DLD1 (cell line): Measurements from ENCODE around the gene NLRP2B.
"Not testable (repeated sequence)": the region's sequence is repeated elsewhere in the genome, so short reads cannot be mapped to it uniquely, and the experiment has no call there.

ENCODE experiments used
- in situ Hi-C: cut with HindIII; loops from 2 replicates; pipeline ENCODE4 v1.10.0; 2017; ENCODE audit warnings: low sequenced_read_pairs

NLRP2B gene

DNA sequence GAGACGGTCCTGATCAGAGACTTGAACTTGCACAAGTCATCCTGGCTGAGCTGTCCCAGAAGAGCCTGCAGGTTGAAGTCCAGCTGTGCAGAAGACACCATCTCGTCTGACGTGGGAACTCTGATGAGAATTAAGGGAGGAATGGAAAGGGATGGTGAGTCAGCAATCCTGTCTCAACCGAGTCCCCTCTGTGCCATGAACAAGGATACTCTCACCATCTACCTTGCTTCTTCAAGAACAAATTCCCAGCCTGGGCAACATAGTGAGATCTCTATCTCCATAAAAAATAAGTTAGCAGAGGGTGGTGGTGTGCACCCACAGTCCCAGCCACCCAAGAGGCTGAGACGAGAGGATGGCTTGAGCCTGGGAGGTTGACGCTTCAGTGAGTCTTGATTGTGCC, at the start of gene NLRP2B:
TSS of gene NLRP2B (minus strand) at position 101 of the 400 bp plus-strand sequence.
- in situ Hi-C loops, result no loop called here

DNA sequence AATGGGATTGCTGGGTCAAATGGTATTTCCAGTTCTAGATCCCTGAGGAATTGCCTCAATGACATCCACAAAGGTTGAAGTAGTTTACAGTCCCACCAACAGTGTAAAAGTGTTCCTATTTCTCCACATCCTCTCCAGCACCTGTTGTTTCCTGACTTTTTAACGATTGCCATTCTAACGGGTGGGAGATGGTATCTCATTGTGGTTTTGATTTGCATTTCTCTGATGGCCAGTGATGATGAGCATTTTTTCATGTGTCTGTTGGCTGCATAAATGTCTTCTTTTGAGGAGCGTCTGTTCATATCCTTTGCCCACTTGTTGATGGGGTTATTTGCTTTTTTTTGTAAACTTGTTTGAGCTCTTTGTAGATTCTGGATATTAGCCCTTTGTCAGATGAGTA, 45.9 kb upstream of the NLRP2B start:
- in situ Hi-C loops, result not testable (repeated sequence)

DNA sequence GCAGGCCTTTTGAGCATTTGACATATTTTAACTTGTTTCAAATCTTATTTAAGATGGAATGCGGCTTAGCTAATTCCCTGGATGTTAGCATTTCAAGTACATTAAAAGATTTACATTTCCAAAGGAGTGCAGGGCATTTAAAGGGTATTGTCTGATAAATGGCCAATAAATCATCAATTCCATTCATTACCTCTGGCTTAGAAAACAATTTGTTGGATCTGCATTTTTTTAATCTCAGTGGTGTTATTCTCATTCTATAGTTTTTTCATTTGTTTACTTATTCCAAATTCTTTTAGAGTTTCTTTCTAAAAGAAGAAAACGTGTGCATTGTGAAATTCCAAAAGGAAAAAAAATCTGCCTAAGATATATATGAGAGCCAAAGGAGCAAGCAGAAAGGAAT, 1.3 kb upstream of the NLRP2B start:
- in situ Hi-C loops, result no loop called here

DNA sequence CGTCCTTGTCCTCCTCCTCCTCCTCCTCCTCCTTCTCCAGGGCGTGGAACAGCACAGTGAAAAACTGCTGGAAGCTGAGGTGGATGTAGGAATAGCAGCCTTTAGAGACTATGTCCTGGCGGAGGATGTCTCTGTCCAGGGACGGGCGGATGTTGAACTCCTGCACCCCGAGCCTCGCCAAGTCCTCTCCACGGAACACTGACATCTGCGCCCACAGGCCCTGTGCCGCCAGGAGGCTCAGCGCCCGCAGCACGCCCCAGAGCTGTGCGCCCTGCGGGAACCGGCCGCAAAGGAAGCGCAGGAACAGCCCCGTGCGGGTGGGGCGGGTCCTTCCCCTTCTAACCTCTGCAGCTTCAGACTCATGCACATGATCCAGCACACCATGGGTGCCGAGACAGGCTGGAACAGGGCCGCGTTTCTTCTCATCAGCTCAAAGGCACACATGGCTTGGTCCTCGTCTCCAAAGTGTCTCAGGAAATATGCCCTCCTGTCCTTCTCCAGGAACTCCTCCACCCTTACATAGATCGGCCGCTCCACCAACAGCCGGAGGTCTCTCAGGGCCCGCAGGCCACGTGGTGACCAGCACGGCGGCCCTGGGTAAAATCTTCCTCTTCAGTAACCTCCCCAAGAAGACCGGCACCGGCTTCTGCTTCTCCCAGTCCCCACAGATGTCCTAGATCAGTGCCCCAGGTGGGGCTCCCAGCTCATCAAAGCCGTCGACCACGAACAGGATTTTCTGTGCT, 1.2 kb downstream of the NLRP2B start:
- in situ Hi-C loops, result no loop called here

DNA sequence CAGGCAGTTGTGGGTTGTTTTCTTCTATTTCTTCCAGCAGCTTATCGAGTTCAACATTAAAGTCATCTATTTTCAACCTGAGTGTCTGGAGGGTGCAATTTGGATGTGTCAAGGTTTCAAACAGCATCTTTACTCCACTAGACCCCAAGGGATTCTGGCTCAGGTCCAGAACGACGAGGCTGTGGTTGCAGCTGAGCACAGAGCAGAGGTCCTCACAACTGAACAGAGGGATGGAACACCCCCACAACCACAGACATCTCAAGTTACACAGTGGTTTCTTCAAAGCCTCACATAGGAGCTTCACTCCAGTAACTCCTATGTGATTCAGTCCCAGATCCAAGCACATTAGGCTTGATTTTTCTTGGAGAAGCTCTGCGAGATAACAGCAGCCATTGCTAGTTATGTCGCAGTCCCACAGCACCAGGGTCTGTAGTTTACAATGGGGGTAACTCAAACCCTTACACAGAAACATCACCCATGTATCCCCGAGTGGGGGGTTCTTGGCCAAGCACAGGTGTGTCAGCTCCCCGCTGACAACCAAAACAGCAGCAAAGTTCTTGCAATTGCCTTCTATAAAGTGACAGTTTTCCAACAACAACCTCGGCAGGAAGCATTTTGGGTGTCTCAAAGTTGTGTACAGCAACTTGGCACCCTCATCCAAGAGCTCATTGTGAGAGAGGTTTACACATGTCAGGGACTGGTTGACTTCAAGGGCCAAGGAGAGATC, 2.8 kb downstream of the NLRP2B start:
- in situ Hi-C loops, result no loop called here

DNA sequence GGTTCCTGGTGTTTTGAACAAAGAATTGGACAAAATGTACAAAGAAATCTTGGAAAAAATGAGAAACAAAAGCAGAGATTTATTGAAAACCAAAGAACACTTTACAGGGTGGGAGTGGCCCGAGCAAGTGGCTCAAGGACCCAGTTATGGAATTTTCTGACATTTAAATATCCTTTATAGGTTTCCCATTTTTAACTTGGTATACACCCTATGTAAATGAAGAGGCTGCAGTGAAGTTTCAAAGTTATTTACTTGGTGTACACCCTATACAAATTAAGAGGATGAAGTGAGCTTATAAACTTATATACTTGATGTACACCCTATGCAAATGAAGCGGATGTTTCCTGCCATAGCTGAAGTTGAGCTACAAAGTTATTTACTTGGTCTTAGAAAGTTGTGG, 4.7 kb downstream of the NLRP2B start:
- in situ Hi-C loops, result no loop called here

DNA sequence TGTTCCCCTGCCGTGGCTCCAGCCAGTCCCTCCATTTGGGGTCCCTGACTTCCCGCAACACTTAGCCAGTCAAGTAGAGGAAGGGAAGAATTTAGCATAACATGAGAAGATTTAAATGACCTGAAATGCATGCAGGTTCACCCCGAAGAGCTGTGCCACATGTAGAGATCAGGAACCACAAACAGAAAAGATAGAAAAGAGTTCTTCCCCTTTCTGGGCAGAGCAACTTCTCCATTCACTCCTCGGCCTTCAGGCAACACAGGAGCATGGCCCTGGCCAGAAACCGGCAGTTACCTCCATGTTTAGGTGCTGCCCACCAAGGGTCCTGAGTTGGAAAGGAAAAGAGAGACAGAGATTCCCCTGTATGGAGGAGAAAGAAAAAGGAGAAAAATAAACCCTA, 5.2 kb downstream of the NLRP2B start:
- in situ Hi-C loops, result no loop called here

DNA sequence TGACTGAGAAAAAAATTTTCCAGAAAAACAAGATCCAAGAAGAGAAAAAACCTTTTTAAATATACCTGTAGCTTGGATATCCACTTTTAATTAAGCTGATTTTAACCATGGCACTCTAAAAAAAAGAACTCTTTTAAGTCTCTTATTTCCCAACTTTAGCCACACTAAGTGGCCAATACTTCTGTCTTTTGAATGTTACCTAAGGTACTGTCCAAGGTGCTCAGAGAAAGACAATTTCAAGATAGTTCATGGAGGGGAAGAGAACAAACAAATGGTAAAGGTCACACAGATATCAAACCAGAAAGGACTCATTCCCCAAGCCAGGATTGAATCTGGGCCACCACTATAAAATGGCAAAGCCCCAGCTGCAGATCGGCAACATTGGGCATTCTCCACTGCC, 10.1 kb downstream of the NLRP2B start:
- in situ Hi-C loops, result no loop called here

DNA sequence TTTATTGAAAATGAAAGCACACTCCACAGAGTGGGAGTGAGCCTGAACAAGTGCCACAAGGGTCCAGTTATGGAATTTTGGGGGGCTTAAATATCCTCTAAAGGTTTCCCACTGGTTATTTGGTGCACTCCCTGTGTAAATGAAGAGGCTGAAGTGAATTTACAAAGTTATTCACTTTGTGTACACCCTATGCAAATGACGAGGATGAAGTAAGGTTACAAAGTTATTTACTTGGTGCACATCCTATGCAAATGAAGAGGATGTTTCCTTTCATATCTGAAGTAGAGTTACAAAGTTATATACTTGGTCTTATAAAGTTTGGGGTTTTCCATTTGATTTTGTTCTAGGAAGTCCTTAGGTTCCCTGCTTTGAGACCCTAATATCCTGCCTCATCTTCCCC, 13.1 kb downstream of the NLRP2B start:
- in situ Hi-C loops, result no loop called here

DNA sequence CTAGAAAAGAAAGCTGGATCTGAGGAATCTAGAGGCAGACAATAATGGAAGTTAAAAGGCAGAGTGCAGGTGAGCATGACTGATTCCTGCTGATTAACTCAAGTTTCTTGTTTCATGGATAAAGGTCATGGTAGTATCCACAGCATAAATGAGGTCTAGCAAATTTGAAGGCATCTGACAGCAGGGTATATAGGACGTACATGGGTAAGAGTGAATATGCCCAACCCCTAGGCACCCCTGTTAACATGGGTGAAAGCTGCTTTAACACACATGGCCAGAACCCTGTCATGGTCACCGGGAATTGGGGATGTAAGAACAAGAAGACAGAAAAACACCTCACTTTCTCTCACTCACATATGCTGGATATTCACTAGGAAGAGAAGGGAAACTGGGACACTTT, 25.0 kb downstream of the NLRP2B start:
- in situ Hi-C loops, result no loop called here

DNA sequence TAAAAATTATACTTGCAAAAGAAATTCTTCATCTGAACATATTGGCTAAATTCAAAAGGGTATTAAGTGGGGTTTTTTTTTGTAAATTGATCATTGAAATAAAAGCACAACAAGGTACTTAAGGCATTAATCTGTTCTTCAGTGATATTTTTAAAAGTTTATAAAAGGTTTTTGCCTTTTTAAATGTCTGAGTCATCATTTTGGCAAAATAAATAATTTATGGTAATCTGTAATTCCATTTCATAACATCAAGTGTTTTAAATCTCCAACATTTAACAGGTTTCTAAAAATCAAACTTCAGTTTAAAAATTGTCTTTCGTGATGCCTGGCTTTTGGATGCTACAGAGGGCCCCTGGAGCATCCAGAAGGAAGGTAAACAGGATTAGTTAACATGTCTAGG, 27.4 kb downstream of the NLRP2B start:
- in situ Hi-C loops, result no loop called here

DNA sequence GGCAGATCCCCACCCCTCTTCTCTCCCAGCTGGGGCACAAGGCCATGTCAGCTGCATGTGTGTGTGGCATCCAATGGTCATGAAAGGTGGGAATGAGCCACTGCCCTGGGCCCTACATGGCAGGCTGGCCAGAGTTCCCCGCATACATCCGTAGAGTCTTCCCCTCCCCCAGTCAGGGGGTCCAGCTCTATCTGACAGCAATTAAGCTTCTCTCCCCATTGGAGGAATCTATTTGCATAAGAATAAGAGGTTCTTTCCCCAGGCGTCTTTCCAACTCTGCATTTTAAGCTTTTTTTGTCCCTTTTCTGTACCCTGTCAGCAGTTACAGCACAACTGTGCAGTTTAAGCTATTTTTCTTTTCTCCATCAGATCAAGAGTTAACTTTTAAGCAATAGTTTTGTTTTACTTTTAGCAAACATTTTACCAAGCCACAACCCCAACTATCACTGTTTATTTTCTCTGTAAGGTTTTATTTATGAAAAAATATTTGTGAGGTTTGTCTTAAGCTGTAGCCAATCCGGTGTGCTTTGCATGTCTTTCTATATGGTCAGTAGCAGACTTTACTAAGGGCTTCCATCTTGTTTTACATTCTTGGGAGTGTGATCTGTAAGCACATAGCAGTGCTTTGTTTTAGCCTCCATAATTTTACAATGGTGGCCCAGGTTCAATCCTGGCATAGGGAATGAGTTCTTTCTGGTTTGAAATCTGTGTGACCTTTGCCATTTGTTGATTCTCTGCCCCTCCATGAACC, 28.7 kb downstream of the NLRP2B start:
- in situ Hi-C loops, result no loop called here

DNA sequence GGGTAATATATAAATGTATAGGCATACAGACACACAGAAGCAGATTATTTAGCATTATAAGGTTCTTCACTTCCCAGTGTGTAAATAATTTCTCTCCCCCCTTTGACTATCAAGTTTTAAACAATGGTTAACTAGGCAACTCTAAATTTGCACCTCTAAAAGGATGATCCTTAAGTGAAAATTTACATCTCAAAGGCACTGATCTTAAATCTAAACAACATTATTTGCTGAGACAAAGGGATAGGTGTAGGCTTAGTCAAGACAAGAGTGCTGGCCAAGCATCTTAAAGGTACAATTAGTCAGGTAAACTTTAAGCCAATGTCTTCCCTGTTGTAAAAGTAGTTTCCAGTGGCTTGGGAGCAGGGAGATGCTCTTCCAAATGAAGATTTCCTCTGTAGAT, 33.0 kb downstream of the NLRP2B start:
- in situ Hi-C loops, result no loop called here

DNA sequence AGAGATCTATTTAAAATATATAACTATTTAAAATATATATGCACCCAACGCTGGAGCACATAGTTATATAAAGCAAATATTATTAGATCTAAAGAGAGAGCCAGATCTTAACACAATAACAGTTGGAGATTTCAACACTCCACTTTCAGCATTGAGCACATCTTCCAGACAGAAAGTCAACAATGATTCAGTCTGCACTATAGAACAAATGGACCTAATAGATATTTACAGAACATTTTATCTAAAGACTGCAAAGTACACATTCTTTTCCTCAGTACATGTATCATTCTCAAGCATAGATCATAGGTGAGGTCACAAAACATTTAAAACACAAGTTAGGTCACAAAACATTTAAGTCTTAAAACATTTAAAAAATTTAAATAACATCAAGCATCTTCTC, 36.4 kb downstream of the NLRP2B start:
- in situ Hi-C loops, result no loop called here

DNA sequence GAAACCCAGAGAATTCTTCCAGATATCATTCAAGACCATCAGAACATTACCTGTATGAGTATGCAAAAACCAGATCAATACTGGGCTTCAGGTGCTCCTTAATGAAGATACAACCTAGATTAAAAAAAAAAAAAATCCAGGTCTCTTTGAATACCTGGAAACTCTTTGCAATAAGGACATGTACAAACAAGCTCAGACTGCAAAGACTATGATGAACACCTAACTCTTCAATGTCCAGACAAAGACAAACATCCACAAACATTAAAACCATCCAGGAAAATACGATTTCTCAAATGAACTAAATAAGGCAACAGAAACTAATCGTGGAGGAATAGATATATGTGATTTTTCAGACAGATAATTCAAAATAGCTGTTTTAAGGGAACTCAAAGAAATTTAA, 38.7 kb downstream of the NLRP2B start:
- in situ Hi-C loops, result no loop called here

DNA sequence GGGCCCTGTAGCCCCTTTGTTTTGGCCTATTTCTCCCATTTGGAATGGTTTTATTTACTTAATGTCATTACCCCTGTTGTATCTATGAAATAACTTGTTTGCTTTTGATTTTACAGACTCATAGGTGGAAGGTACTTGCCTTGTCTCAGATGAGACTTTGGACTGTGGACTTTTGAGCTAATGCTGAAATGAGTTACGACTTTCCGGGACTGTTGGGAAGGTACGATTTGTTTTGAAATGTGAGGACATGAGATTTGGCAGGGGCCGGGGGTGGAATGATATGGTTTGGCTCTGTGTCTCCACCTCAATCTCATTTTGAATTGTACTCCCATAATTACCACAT, 39.4 kb downstream of the NLRP2B start:
- in situ Hi-C loops, result no loop called here

DNA sequence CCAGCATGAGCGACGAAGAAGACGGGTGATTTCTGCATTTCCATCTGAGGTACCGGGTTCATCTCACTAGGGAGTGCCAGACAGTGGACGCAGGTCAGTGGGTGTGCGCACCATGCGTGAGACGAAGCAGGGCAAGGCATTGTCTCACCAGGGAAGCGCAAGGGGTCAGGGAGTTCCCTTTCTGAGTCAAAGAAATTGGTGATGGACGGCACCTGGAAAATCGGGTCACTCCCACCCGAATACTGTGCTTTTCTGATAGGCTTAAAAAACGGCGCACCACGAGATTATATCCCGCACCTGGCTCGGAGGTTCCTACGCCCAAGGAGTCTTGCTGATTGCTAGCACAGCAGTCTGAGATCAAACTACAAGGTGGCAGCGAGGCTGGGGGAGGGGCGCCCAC, 50.6 kb downstream of the NLRP2B start:
- in situ Hi-C loops, result not testable (repeated sequence)
